Adrenal gland (tissue), 5 donors: ENCODE data around the gene KMT2E.

Source experiments
- CTCF ChIP-seq, 6 experiments: fragments of 450-650 bp in 4 of 6; fragments of 200-600 bp in 2 of 6; sonication (generic) in 1 of 6; IDR thresholded peaks; 1 replicate in 5 of 6; 2 replicates in 1 of 6; pipeline versions ENCODE4 v1.5.1 to v1.8.0; 2016 to 2021; ENCODE audit warnings: antibody characterized with exemption in 6 of 6, mild to moderate bottlenecking in 2 of 6, moderate library complexity in 1 of 6
- POLR2A ChIP-seq, 2 donors: fragments of 450-650 bp; IDR thresholded peaks; one replicate each; pipeline ENCODE4 v1.6.1; 2017; ENCODE audit warnings: antibody characterized with exemption in 2 of 2, mild to moderate bottlenecking in 2 of 2, moderate library complexity in 1 of 2
- donor health status: DM: no; HTN: no; CAD: no.

- TF ChIP-seq CTCF (IDR thresholded peaks at IDR 0.05) (no peak), POLR2A (IDR thresholded peaks at IDR 0.05) (no peak)
These were observed 59.1 kb downstream of the KMT2E start for GRCh38 chr7:105073143-105073542.
